GM21390 (cell line): ENCODE results near the gene NDRG2.

ENCODE experiments used
- ATAC-seq: cut with Tn5 transposase; IDR thresholded peaks from one replicate; pipeline ENCODE4 v1.9.1; 2021; ENCODE audit not compliant: unreplicated experiment

Gene NDRG2

GRCh38 chr14:21024585-21025370 is at the start of gene NDRG2:
TSS of gene NDRG2 (minus strand) at chr14:21025061. CDS start at chr14:21023315, 1,746 bp downstream.
- ATAC-seq, result no peak

GRCh38 chr14:21073921-21074320 is 49.1 kb upstream of the NDRG2 start:
- no peak for ATAC-seq

DNA sequence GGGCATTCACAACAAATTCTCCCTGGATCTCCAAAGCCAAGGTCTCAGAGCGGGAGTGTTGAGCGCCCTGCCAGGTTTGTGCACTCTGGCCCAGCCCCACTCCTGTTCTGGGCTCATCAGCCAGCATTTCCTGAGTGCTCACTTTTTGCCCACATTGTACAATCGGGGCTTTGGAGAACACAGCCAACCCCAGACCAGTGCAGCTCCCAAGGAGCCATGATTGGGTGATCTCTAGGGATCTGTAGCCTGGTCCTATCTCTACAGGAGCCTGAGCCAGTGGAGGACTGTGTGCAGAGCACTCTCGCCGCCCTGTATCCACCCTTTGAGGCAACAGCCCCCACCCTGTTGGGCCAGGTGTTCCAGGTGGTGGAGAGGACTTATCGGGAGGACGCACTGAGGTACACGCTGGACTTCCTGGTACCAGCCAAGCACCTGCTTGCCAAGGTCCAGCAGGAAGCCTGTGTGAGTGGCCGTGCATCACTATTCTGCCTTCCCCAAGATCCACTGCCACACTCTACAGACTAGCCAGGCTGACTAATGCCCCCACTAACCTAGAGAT is 48.0 kb upstream of the NDRG2 start:
- ATAC-seq, result no peak

DNA sequence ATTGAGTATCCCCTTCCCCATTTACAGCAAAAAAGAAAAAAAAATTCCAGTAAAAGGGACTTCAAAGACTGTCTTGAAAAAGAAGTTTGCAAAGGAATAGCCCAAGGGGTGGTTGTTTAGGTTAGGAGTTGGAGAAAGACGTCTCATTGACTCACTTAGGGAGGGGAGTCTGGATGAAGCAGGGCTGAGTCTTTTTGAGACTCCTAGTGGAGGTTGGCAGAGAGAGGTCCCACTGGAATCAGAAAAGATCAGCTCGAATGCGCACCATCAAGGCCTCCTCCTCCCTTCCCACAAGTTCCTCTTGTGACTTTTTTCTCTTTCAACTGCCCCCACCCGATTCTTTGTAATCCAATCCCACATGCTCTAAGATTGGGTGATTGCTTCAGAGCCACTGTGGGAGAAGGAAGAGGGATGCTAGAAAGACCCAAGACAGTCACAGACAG is 47.2 kb upstream of the NDRG2 start:
- no peak for ATAC-seq

DNA sequence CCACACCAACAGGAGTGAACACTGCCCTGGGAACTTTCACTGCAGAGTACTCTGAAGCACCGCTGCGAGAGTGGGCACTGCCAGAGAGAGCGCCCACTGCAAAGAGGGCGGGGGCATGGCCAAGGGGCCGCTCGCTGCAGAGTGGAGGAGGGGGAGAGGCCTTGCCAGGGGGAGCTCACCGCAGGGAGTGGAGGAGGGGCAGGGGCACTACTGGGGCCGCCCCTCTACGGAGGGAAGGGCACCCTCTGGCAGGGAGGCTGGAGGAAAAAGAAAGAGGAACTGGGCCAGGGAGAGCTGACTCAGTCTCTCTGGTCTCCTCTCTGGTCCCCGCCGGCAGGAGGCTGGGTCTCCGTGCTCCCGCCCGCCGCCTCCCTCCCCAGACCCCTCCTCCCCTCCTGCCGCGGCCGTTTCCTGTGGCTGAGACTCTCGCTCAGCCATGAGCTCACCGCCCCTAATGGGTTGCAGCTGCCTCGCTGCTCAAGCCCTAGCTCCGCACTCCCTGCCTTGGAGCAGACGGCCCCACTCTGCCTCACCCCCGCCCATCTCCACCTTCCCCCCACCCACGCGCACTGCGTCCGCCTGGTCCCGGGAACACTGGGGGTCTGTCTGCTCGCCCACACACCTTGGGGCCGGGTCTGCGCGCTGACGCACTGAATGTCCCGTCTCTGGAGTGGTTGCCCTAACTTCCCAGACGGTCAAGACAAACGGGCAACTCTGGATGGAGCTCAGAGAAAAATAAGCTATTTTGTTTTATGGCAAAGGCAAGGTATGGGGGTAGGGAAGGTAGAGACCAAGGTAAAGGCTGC is 46.6 kb upstream of the NDRG2 start:
- peak; percentile 75 for ATAC-seq

- peak; percentile 17 for ATAC-seq
Observed at GRCh38 chr14:21070610-21071224, 45.9 kb upstream of the NDRG2 start.

DNA sequence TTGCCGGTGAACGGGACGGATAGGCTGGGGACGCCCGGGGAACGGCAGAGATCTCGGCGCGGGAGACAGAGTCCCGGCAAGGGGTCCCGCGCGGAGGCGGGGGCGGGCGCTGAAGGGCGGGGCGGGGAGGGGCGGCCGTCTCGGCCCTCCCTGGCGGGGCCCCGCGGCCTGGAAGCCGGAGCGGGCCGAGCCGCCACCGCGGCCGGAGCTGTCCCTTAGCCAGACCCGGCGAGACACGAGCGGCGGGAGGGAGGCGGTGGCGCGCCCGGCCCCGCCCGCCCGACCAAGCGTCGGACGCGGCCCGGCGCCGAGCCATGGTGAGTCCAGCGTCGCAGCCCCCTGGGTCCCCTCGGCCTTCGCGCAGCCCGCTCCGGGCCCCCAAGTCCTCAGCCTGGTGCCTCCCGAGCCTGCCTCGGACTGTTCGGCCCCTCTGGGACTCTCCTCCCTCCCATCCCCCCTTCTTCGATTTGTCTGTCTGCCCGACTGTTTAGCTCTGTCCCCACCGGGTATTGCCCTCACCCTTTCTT is 45.3 kb upstream of the NDRG2 start, which contains the start of gene ARHGEF40:
ARHGEF40 (plus strand) TSS at position 222 of the 527 bp plus-strand sequence; CDS start at position 315, 93 bp downstream.
- ATAC-seq, result no peak

DNA sequence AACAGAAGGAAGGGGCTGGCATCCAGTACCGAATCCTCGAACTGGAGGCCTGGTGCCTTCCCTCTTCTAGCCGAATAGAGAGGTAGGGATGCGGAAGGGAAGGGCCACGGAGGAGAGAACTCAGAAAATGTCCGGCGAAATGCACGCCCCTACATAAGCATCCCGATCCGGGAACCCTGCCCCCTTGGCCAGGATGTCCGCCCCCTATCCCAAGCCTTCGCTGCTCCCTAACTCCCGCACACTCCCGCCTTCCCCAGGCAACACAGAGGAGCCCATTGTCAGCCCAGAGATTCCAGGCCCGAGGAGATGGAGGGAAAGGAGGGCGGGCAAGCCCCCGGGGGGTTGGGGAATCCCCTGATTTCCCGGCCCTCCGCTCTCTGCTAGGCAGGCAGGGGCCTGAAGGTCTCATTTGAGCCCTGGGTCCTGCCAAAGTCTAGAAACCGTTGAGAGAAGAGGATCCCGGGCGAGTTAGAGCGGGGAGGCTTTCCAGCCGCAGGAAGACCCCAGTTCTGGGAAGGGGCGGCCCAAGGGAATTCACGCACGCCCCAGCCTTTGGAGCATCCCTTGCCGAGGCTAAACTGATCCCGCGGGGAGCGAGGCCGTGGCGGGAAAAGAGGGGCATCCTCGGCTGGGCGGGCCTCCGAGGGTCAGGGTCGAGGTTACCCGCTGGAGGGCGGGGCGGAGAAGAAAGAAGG is 44.7 kb upstream of the NDRG2 start:
- no peak for ATAC-seq

DNA sequence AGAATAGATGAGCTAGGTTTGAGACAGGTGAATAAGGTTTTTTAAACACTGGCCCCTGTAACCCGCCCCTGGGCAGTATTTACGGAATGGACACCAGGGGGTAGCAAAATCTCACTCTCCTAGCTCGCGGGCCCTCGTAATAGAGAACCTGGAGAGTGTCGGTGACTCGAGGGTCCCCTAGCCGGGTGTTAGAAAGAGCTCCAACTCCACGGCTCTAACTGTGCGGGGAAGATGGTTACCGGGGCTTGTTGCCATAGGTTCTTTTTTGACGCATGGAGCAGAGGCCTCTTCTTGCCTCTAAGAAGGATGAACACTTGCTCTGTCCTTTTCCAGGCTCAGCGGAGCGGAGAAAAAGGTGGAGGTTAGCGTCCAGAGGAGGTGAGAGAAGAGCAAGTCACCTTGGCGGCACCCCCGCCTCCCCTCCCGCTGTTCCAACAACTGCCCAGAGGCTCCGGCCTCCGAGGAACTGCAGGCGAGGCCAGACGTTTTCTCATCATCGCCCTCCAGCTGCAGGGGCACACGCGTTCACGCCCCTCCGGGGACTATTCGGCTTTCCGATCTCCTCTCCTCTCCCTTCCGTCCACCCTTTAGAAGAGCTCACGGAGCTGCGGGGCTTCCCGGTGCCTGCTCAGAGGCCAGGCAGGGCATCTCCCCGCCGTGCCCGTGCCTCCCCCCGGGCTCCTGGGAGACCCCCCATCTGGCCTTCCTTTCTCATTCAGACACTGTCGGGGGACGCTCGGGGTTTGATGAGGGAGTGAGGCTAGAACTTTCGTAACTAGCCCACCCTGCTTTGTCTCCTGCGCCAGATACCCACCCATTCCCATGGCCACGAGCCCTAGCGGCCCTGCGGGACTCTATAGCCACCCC is 43.9 kb upstream of the NDRG2 start:
- ATAC-seq, result no peak

- no peak for ATAC-seq
Observed at GRCh38 chr14:21066882-21067502, 42.1 kb upstream of the NDRG2 start.

DNA sequence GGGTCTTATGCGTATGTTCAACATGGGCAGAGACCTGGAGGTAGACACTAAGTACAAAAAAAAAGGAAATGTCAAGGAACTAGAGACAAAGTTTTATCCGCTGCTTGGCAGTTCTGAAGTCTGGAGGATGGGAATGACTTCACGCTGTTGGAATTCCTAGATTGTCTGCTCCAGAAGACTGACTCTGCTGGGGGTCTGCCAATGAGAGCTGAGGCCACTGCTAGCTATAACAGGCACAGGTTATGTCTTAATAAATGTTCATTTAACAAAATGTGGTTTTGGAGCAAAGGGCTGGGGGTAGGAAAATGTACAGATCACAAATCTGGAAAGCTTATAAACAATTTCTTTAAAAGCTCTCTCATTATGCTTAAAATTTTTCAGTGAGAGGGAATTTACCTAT is 38.6 kb upstream of the NDRG2 start:
- no peak for ATAC-seq

- no peak for ATAC-seq
Observed at GRCh38 chr14:21061347-21061668, 36.4 kb upstream of the NDRG2 start.

DNA sequence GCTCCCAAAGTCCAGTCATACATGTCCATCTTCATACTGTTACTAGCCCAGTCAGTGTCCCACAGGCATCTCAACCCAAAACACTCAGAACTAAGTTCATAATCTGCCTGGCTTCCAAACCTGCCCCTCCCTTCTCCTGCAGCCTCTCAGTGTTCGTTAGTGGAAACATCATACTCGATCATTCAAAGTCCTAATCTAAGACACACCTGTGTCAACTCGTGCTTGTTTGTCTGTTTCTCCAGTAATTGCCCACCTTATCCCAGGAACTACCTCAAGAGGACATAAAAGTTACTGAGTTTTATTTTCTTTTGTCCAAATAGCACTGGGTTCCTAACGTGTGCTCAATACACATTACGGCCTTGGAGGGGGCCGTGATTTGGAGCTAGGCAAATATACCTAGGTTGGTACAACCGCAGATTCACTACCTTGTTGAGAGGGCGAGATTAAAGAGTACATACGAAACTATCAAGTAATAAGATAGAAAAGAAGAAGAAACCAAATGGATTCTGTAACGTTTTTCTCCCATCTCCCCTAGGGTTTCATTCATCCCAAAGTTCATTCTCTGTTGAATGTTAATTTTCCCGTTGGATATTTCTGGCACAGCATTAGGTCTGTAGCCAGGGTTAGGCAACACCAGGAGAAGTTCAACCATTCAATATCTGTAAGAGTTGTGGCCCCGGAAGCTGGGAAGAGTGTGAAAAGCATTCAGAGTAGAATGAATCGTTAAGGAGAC is 35.9 kb upstream of the NDRG2 start:
- ATAC-seq, result no peak

DNA sequence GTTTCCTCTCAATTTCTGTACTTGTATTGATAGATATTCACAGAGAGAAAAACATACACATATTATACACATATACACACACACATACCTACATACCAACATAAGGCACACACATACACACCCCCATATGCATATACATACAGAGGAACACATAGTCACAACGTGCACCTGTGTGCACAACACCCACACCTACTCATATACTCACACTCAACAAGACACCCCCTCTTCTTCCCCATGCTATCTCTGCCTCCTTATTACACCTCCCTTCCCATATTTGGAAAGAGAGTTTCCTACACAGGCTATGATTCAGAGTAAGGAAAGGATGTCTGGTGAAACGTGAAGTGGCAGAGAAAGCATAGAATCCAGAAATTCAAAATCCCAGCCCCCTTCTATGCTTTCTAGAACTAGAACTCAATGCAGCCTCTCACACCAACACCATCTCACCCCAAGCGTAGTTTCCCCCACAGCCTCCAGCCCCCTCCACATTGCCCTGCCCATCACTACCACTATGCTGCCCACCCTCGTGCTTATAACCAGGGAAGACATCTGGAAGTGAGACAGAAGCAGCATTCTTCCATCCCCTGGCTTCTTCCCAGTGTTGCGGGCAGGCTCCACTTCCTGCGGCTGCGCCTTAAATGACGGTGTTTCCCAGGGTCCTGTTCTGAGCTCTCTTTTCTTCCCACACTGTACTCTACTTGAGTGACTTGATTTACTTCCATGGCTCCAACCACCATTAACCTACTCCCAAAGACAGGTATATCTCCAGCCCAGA is 35.2 kb upstream of the NDRG2 start:
- ATAC-seq, result no peak

DNA sequence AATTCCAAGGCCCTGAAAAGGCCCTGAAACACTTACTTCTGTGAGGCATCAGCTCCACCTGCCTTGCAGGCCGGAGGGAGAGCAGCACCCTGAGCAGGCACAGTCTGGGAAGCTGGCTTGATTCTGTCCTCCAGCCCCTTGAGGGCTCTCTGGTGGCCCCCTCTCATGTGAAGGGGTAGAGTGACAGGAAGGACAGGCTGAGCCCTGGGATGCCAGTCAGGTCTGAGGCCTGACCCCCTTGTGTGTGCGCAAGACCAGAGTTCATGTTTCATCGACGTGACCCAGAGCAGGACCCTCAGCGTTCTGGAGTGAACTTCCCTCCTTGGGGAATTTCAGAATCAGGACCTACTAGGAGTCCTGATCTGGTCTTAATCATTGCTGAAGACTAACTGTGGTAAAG is 34.0 kb upstream of the NDRG2 start:
- no peak for ATAC-seq

- ATAC-seq, result no peak
Observed at GRCh38 chr14:21057803-21058675, 33.2 kb upstream of the NDRG2 start, which contains the start of gene RNASE8. TSS of gene RNASE8 (plus strand) at chr14:21057822. CDS start at chr14:21057893, 71 bp downstream.
